Measurements from ENCODE around the gene SCD. TPM values are rescaled to one million over a fixed set of nuclear protein-coding genes. Genes with fewer than 3 reads are reported as not detected.

SCD gene
- total RNA-seq, 1 donor from 2014 or later = 104 TPM

GRCh38 chr10:100340948-100341847 lies 5.8 kb upstream of the SCD start:
- DNase-seq (ENCODE audit: low read depth in 2 of 2) = no peak

DNA sequence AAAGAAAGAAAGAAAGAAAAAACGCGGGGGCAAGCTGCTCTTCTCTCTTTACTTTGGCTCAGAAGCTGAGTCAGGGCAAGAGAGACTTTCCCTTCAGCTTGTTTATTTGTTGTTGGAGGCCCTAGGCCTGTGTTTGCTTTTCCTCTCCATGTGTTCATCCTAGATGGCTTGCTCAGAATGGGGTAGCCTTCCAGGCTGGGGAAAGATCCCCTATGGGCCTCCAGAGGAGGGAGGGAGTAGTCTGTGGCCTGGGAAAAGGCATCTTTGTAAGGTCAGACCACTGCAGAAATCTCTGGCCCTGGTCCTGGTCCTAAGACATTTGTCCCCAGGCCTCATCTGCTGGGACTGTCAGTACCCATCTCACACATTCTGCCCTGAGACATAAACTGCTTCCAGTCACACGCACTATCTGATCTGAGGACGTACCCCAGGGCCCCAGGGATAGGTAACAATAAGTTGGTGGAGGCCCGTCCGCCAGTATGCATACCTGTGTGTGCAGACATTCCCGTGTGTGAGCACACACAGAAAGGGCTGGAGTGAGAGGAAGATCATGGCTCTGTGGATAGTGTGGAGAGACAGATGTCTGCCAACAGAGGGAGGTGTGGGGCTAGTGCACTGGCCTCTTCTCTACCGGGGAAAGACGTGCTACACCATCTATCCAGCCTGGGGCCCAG lies 4.9 kb upstream of the SCD start:
- peak; percentile 52 to 75 for DNase-seq (ENCODE audit: low read depth in 2 of 2)

GRCh38 chr10:100342627-100342972 lies 4.4 kb upstream of the SCD start:
- DNase-seq (ENCODE audit: low read depth in 2 of 2) = no peak

DNA sequence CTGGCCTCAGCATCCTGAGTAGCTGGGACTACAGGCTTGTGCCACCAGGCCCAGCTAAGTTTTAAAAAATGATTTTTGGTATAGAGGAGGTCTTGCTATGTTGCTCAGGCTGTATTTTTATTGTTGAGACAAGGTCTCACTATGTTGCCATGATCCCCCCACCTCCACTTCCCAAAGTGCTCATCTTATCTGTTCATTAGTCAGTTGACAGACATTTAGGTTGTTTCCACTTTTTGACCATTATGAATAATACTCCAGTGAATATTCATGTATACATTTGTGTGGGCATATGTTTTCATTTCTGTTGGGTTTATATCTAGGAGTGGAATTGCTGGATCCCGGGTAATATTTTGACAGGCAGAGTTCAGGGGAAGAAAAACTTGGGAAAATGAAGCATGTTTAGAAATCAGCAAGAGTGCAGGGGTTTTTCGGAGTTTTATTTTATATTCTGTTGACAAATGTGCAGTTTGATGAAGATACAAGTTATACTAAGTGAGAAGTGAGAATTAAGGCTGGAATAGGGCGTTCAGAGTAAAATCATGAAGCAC lies 2.7 kb upstream of the SCD start:
- no peak for DNase-seq (ENCODE audit: low read depth in 2 of 2)

- DNase-seq (ENCODE audit: low read depth in 2 of 2) = peak in 1 of 2 donors; percentile 21
Measured at GRCh38 chr10:100345570-100346330, 1.3 kb upstream of the SCD start.

DNA sequence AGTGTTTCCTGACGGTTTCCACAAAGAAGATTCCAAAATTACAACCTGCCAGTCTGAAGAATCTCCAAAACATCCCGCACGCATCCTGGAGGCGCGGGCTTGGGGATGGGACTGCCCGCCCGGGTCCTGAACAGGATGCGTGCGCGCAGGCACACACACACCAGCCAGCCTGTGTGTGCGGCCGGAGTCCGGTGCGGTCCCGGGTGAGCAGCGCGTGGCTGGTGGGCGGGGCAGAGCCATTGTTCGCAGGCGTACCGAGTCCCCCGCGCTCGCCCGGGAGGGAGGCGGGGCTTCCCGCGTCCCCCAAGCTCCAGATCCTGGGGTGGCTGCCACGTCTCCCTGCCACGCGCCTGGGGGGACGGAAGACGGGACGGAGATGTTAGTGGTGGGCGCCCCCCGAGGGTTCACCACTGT lies 675 bp upstream of the SCD start:
- DNase-seq (ENCODE audit: low read depth in 2 of 2) = peak in 1 of 2 donors; percentile 93

DNA sequence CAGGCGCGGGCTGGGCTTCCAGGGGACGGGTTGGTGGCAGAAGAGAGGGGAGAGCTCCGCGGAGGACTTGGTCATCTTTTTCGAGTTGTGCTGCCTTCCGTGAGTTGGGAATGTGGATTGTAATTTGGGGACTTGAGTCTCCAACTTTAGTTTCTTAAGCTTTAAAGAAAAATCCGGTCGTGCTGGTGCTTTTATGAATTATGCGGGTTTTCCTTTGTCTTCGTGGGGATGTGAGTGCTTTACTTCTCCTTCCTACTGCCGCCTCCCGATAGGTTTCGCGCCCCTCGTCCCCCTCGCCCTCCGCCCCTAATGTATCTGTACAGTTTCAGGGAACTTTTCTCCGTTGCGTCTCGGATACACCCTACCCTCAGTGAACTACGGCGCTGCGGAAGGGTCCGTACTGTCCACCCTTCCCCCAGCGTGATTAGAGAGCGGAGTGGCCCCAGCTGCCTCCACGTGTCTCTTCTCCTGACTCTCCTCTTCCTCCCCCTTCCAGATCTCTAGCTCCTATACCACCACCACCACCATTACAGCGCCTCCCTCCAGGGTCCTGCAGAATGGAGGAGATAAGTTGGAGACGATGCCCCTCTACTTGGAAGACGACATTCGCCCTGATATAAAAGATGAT lies 649 bp downstream of the SCD start:
- DNase-seq (ENCODE audit: low read depth in 2 of 2) = peak in 1 of 2 donors; percentile 38

- no peak for DNase-seq (ENCODE audit: low read depth in 2 of 2)
Measured at GRCh38 chr10:100348389-100348927, 1.4 kb downstream of the SCD start.

DNA sequence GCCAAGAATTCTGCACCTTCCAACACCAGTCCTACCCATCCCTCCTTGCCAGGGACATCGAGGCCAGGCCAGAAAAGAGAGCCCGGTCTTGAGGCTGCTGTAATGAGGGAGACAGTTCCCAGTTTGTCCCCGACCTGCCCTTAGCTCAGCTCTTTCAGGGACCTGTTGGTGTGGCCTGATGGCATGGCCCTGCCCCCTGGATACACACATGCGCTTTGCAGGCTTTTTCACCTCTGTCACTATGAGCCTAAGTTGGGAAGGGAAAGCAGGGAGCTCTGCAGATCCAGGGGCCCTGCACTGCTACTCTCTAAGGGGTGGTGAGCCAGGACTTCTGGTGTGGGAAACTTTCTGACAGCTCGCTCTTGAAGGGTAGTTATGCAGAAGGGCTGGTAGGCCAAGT lies 2.1 kb downstream of the SCD start:
- DNase-seq (ENCODE audit: low read depth in 2 of 2) = no peak

DNA sequence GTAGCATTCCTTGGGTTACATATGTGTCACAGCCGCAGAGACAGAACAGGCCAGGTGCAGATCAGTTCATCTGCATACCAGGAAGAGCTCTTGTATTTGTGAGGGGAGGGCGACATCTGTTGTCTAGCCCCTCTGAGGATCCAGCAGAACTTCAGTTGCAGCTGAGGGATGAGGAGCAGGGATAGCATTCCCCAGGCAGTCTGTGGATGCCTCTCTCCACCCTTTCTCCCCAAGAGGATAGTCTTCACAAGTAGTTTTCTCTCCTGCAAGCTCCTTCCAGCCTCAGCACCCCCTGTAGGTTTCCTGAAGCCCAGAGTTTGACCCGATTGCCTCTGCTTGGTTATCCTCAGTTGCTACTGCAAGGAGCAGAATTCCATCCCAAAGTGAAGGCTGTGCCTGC lies 2.6 kb downstream of the SCD start:
- DNase-seq (ENCODE audit: low read depth in 2 of 2) = no peak

- DNase-seq (ENCODE audit: low read depth in 2 of 2) = no peak
Measured at GRCh38 chr10:100350914-100351485, 4.0 kb downstream of the SCD start.

DNA sequence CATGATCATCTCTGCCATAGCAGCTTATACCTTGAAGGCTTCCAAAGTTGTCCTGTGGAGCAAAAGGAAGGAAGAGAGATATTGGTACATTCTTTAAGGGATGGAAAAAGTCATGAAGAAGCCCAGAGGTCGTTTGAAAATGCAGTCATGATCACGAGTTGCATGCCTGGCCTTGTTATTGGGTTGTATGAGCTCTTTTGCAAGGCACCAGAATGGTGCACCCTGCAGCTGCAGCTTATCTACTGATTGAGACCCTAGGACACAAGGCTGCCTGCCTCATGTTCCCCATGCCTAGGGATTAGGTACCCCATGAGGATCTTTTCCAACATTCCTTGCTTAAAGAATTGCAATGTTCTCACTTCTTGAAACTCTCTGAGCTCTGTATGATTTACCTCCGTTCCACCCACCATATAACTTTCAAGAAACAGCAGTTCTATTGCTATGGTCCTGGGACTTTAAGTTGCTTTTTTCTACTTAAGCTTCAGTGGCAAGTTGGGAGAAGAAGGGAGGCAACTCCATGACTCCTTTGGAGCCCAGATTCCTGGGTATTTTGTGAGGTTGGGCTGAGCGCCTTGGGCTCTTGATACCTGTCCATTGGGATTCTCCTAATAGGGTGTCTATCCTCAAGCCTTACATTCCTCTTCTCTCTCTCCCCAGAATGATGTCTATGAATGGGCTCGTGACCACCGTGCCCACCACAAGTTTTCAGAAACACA lies 6.9 kb downstream of the SCD start:
- DNase-seq (ENCODE audit: low read depth in 2 of 2) = no peak

DNA sequence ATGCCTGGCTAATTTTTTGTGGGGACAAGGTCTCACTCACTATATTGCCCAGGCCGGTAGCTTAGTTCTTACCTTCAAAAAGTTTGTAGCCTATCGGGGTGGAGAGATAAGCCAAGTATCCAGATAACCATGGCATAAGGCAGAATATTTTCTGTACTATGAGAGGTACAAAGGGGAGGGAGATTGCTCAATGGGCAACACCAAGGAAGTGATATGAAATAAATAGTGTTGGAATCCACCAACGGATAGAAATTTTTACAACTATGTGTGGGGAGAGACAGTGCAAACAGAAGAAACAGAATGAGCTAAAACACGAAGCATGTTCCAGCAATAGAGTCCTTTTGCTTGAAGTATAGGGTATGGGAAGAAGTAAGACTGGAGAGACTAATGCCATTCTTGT lies 8.1 kb downstream of the SCD start:
- DNase-seq (ENCODE audit: low read depth in 2 of 2) = no peak

GRCh38 chr10:100356067-100357017 lies 9.3 kb downstream of the SCD start:
- no peak for DNase-seq (ENCODE audit: low read depth in 2 of 2)

DNA sequence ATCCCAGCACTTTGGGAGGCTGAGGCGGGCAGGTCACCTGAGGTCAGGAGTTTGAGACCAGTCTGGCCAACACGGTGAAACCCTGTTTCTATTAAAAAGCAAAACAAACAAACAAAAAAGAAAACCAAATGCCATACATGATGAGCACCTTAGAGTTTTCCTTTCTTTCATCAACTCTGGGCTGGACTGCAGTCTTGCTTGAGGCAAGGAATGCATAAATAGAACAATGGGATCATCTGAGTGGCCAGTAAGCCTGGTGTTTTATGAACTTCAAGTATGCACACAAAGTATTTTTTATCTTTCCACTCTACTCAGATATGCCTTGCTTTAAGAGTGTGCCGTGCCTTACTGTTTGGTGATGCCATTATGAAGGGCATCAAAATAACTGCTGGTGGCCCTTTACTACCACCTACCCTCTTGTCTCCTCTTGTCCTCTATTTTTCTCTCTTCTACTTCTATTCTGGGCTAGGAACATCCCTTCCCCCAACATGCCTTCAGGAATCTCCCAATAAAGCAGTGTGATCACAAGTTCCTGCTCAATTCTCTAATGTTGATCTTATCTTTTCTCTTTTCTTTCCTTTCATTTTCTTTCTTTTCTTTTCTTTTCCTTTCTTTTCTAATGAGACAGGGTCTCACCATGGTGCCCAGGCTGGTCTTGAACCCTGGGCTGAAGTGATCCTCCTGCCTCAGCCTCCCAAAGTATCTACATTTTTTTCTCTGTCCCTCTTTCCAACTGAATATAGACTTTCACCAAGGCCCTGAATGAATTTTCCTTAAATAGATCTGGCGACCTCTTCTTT lies 10.2 kb downstream of the SCD start:
- no peak for DNase-seq (ENCODE audit: low read depth in 2 of 2)

GRCh38 chr10:100359030-100359432 lies 12.0 kb downstream of the SCD start:
- peak in 1 of 2 donors; percentile 53 for DNase-seq (ENCODE audit: low read depth in 2 of 2)

DNA sequence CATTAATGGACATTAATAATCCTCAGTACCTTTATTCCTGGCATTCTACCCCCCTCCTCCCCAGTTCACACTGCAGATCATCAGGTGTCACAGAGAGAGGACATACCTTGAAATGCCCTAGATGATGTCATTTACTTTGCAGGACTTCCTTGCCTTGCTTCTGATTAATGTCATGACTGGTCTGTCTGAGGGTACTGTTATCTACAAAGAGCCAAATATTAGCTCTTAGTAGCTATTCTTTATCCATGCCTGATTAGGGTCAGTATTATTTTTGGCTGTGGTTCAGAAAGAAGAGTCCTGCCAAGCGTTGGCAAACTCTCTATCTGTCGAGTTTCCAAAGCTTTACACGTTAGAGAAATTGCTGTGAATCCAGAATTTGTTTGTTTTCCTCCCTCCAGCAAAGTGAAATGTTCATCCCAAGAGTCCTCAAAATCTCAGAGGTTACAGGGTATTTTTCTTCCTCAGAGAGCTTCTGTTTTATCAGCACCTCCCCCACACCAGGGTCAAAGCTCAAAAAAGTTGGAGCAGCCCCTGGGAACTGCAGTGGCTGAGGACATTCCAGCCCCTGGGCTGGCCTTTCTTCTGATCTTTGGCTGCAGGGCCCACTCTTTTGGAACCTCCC lies 12.6 kb downstream of the SCD start:
- peak in 1 of 2 donors; percentile 40 for DNase-seq (ENCODE audit: low read depth in 2 of 2)

GRCh38 chr10:100360234-100360633 lies 13.2 kb downstream of the SCD start:
- DNase-seq (ENCODE audit: low read depth in 2 of 2) = no peak
